Fibroblast of skin of right quadriceps (primary cell): ENCODE measurements around the gene PALLD.
"Not testable (repeated sequence)": the region's sequence is repeated elsewhere in the genome, so short reads cannot be mapped to it uniquely, and the experiment has no call there.

Source experiments
- DNase-seq: peaks from one replicate; pipeline ENCODE4 v3.0.0-alpha.2; 2013

The PALLD gene

DNA sequence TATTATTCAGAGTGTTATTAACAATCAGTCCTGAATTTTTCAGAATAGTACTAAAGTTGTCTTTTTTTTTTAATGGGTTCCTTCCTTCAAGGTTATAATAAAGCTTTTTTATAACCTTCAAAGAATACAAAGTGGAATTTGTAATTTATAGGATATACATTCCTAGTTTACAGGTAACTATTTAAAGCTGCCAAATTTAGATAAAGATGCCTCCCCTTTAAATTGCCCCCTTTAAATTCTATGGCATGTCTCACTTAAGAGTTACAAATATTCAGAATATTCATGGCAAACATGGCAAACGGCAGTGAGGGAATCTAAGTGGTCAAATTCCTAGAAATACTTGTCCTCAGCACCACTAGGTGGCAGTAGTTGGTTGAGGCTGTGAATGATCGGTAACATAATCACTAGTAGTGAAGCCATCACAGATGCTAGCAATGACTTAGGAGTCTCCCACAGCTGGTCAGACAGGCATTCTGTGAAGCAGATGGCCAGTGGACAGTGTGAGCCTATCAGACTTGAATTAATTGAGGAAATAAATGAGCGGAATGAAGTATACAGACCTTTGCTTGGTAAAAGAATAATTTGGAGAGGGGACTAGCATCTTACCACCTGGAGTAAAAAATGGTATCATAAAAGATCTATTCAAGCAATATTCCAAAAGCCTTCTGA, 426.8 kb downstream of the PALLD start:
- DNase-seq, result peak; percentile 73

DNA sequence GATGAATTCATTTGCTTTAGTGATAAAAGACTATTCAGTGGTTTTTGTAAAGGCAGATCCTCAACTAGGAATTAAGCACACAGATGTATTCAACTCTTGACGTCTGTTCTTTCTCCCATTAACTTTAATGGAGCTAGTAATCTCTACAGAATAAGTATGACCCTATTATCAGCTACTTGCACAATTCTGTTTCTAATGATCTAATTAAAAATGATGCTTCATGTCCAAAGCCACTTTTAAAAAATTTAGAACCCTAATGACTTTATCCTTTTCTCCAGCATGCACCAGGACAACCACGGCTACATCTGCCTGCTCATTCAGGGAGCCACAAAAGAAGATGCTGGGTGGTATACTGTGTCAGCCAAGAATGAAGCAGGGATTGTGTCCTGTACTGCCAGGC, 427.8 kb downstream of the PALLD start:
- no peak for DNase-seq

DNA sequence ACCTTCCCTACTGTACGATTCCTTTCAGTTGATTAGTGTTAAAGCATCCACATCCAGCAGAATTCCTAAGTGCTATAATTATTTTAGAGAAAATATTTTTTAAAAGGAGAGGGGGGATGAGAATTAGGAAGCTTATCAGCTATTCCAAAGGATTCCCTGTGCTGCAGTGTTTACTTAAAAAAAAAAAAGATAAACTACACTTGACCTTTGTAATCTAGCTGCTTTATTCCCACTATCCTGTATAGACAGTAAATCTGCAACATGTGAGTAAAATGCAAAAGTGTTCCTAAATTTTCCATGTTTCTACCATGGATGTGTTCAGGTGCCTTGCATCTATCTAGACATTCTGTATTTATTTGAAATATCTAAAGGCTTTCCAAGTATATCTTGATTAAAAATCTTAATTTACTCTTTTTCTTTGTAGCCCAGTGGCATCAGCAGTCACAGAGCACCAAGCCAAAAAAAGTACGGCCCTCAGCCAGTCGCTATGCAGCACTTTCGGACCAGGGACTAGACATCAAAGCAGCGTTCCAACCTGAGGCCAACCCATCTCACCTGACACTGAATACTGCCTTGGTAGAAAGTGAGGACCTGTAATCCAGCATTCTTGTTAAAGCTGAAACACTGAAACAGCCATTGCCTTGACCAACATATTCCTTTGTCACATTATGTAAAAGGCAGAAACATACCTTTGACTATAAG, 429.1 kb downstream of the PALLD start:
- DNase-seq, result no peak

DNA sequence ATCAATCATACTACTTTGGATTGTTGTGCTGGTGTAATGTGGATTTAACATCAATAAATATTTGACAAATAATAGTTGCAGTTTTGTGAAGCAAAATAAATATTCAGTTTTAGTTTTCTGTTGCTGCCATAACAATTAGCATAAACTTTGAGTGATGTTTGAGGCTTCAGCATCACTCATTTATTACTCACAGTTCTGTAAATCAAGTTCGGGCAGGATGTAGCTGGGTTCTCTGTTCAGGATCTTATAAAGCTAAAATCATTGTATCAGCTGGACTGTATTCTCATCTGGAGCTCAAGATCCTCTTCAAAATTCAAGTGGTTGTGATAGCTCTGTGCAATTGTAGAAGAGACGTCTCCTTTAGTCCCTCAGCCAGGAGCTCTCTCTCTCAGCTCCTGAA, 431.5 kb downstream of the PALLD start:
- no peak for DNase-seq

DNA sequence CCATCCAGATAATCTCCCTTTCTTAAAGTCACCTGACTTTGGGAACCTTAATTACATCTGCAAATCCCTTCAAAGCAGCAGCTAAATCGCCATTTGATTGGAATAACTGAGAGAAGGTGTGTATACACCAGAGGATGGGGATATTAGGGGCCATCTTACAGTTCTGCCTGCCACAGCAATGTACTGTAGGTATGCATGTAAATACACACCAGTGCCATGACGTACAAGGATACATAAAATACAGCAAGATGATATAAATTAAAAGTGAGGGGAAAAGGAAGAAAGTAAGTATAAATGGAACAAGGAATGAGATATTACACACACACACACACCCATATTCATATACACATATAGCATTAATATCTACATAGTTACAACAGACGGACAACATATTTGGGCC, 432.0 kb downstream of the PALLD start:
- no peak for DNase-seq

DNA sequence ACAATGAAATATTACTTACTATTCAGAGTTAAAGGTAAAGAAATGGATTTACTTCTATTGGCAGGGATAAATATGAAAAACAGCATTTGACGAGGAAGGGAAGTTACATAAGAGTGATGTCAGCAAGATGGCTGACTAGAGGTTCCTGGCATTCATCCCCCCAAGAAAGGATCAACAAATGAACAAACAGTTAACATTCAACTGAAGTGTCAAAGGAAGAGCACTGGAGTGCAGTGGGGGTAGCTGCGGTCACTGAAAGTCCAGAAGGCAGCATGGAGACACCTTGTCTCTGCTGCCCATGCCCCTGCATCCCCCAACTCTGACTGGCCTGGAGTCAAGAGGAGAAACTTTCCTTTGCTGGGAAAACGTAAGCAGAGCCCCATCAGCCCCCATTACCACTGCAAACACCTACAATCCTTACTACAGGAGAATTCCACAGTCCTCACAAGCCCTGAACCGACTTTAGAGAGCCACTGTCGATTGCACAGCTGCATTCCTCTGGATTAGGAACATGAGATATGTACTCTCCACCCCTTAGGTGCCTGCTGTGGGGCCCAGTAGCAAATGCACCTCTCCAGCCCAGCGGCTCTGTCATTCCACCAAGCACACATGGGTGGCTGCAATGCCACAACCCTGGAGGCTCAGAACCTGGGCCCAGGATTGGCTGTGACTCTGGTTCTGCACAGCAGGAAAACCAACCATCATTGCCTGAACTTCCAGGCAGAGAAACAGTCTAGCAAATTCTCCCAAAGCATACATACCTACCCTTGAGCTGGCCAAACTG, 433.8 kb downstream of the PALLD start:
- DNase-seq, result no peak

DNA sequence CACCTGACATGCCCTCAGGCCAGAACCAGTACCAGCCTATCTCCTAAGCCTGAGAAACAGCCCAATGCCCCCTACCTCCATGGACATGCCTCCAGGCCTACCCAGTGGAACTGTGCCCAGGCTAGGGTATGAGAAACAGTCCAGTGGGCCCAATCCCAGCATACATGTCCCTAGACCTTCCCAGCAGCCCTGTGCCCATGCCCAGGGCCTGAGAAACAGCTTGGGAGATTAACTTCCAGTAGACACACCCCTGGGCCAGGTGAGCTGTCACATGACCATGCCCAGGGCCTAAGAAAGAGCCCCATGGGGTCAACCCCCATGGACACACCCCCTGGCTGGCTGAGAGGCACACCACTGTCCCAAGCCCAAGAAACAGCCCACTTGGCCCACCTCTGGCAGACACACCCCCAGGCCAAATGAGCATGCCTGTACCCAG, 434.4 kb downstream of the PALLD start:
- DNase-seq, result no peak

DNA sequence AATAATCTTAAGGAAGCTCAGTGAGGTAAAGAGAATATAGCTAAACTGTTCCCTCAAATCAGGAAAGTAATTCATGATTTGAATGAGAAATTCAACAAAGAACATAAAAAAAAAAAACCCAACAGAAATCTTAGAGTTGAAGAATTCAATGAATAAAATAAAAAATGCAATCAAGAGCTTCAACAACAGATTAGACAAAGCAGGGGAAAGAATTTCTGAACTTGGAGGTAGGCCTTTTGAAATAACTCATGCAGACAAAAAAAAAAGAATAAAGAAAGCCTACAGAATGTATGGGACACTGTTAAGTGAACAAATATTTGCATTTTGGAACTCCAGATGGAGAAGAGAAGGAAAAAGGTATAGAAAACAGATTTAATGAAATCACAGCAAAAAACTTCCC, 435.3 kb downstream of the PALLD start:
- DNase-seq, result no peak

DNA sequence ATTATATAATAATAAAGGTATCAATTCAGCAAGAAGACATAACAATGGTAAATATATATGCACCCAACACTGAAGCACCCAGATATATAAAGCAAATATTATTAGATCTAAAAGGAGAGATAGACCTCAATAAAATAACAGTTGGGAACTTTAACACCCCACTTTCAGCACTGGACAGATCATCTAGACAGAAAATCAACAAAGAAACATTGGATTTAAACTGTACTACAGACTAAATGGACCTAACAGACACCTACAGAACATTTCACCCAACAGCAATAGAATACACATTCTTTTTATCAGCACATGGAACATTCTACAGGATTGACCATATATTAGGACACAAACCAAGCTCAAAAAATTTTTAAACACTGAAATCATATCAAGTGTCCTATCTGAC, 436.6 kb downstream of the PALLD start:
- DNase-seq, result no peak

DNA sequence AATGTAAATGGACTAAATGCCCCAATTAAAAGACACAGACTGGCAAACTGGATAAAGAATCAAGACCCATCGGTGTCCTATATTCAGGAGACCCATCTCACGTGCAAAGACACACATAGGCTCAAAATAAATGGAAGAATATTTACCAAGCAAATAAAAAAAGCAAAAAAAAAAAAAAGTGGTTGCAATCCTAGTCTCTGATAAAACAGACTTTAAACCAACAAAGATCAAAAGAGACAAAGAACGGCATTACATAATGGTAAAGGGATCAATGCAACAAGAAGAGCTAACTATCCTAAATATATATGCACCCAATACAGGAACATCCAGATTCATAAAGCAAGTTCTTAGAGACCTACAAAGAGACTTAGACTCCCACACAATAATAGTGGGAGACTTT, 440.6 kb downstream of the PALLD start:
- DNase-seq, result not testable (repeated sequence)

DNA sequence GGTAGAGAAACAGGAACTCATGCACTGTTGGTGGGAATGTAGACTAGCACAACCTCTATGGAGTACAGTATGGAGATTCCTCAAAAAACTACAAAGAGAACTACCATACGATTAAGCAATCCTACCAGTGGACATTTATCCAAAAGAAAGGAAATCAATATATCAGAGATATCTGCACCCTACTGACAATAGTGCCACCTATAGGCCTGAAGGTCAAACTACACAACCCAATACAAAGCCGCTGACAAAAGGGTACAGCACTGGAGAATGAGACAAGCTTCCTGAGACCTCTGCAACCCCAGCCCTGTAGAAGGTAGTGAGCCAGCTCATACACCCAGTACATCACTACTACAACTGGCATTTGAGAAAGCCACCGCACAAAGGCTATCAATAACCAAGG, 446.1 kb downstream of the PALLD start:
- DNase-seq, result no peak

DNA sequence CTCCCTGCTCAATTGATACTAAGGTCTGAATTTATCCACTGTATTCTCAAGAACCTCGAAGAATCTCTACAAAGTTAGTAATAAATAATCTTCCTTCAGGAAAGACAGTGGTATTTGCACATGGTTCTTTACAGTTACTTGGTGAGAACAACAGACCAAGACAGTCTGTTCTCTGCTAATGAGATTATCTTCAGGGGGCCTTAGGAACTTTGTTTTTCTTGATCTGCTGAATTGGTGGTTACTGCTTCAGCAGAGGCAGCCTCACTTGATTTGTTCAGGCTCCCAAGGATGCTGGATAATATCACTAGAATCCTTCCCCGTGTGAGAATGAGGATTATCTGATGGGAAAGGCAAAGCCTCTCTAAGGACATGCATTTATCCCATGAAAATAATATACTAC, 448.4 kb downstream of the PALLD start:
- no peak for DNase-seq

DNA sequence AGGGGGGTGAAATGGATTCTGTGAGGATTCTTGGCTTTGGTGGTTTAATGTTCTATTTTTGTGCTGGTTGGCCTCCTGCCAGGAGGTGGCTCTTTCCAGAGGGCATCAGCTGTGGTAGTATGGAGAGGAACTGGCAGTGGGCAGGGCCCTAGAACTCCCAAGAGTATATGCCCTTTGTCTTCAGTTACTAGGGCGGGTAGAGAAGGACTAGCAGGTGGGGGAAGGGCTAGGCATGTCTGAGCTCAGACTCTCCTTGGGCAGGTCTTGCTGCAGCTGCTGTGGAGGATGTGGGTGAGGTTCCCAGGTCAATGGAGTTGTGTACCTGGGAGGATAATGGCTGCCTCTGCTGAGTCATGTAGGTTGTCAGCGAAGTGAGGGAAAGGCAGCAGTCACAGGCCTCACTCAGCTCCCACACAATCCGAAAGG, 456.0 kb downstream of the PALLD start:
- not testable (repeated sequence) for DNase-seq

DNA sequence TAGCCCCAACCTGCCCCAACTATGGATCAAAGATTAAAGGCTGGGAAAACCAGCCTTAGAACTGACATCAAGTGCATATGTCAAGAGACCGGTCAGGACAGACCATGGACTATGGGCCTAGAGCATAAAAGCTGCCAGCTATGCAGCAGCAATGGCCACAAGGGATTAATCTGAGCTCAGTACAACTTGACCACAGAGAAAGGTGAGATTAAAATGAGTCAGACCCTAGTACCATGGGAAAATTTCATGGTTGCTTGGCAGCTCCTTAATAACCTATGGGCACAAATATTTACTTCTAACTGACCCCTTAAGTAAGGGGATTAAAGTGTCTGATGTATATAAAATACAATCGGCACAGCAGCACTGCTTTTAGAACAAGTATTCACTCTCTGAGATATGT, 458.8 kb downstream of the PALLD start:
- no peak for DNase-seq

DNA sequence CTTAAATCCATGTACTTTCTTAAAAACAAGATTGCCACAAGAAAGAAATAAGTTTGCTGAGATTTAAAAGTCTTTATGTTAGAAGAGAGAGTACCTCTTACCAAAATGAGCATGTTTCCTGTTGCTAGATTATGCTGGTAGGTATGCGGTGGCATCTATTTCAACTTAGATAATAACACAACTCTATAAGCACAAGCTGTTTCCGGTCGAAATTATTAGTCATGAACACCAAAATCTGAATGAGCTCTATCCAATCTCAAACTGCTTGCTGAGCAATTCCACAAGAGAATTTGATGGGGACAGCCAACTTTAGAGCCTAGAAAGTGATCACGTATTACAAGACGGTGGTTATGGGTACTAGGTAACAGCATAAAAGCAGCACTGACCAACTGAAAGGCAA, 463.9 kb downstream of the PALLD start:
- no peak for DNase-seq

DNA sequence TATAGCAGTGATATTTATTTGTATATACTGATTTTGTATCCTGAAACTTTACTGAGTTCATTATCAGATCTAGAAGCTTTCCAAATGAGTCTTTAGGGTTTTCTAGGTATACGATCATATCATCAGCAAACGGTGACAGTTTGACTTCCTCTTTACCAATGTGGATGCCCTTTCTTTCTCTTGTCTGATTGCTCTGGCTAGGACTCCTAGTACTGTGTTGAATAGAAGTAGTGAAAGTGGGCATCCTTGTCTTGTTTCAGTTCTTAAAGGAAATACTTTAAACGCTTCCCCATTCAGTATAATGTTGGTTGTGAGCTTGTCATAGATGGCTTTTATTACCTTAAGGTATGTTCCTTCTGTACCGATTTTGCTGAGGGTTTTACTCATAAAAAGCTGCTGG, 475.7 kb downstream of the PALLD start:
- DNase-seq, result no peak
